GM19043 (cell line): ENCODE results near the gene SOWAHD.

Source experiments
- ATAC-seq: cut with Tn5 transposase; IDR thresholded peaks from one replicate; pipeline ENCODE4 v1.9.1; 2021; ENCODE audit warnings: low read depth; ENCODE audit not compliant: unreplicated experiment

The SOWAHD gene

GRCh38 chrX:119809185-119809666, 50.8 kb downstream of the SOWAHD start:
- ATAC-seq: no peak
